Stimulated activated CD8-positive, alpha-beta memory T cell treated with anti-CD3 and anti-CD28 coated beads, Interleukin-7, amount 100 ng/mL, for 24 hours (primary cell): ENCODE results near the gene FUBP1.
"Not testable (repeated sequence)": the region's sequence is repeated elsewhere in the genome, so short reads cannot be mapped to it uniquely, and the experiment has no call there.

Experiments
- DNase-seq: peaks from one replicate; pipeline ENCODE4 v3.0.0-alpha.2; 2020; ENCODE audit warnings: low read depth

FUBP1 gene

DNA sequence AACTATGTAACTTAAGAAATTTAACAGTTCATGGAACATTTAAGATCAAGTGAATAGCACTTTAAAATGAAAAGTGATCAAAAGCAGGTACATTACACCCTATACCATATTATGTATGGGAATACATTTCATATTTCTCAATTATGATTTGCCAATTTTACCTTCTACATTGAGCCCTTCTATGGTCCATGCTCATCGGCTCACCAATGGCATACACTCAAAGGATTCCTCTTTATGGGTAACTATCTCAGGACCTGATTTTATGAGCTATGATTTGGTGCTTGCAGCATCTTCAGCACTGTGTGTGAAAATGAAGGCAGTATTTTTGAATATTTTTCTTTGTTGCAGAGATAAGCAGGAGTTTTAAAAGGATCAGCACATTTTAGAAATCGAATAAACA lies 33.5 kb downstream of the FUBP1 start:
- DNase-seq = no peak

DNA sequence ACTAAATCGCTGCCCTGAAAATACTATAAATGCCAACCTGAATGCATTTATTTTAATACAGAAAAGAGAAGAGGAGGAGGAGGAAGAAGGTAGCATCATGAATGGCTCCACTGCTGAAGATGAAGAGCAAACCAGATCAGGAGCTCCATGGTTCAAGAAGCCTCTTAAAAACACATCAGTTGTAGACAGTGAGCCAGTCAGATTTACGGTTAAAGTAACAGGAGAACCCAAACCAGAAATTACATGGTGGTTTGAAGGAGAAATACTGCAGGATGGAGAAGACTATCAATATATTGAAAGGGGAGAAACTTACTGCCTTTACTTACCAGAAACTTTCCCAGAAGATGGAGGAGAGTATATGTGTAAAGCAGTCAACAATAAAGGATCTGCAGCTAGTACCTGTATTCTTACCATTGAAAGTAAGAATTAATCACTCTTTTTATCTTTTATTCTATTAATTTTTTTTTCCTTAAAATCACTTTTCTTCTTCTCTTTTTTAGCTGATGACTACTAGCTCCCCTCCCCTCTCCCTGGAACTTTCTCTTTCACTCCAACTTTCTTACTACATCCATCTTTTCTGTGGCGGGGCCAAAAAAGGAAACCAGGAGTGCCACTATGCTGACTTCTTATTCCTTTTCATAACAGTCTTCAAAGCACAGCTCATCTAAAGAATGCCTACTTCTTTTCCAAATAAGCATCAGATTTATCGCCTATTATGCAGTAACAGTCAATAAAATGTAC lies 36.3 kb downstream of the FUBP1 start:
- no peak for DNase-seq

DNA sequence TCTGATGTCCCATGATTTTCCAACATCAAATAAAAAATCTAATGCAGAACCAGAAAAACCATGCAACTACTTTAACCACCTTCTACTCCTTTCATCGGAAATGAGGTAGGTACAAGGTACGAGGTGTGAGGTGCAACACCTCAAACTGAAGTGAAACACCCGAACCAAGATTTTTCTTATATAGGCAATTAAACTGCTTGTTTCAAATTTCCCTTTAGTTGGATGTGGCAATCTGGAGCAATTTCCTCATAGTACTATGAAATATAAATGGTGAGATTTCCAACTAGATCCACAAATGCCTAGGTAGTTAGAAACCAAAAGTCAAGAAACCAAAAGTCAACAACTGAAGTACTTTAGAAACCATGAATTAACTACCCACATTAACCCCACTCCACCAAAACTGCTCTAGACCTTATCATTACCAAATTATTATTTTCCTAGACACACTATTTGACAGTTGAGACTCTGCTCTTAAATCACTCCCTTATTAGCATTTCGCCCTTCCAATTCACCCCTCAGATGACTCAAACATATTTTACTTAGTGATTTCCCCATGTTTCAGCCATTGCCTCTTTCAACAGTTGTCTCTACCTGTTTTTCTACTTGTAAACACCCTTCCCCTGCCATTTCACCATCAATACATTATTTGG lies 37.8 kb downstream of the FUBP1 start:
- no peak for DNase-seq

DNA sequence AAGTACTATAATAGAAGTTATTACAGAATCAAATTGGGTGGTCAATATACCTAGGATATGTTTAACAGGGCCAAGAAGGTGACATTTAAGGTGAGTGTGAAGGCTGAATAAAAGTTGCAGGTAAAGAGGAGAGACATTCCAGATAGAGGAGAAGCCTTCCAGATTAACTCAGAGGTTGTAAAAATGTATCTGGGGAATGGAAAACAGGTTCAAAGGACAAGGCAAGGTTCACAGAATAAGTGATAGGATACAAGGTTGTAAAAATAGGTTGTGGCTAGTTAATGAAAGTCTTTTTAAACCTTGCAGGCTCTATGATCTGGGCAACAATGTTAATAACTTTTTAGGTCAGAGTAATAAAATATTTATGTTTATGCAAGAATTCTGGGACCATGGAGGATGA lies 40.2 kb downstream of the FUBP1 start:
- no peak for DNase-seq

DNA sequence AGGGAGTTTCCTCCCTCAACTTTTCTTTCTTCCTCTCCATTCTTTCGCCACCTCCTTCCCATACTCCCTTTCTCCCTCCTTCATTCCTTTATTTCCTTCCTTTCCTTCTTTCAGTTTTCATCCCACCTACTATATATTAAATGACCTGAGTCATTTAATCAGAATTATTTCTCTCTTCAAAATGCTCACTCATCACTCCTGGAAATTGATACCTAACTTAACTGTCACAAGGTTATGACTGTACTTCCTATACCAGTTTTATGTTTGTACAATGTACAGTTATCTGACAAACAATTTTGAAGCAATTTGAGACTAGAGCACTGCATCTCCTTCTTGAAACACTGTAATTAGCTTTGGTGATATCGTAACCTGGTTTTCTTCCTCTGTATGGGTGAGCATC lies 49.1 kb downstream of the FUBP1 start:
- DNase-seq = no peak

DNA sequence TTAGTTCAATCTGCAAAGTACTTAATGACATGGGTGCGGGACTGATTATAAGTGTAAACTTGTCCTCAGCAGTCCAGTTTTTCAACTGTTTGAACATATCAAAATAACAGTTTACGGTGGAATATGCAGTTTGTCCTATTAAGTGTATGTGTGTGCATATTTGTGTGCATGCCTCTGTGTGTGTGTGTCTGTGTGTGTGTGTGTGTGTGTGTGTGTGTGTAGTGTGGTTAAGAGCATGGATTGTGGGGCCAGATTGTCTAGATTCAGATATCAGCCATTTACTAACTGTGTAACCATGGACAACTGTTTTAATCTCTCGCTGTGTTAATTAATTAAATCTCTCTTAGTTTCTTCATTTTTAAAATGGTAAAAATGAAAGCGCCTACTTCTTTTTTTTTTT lies 51.5 kb downstream of the FUBP1 start:
- DNase-seq = no peak

DNA sequence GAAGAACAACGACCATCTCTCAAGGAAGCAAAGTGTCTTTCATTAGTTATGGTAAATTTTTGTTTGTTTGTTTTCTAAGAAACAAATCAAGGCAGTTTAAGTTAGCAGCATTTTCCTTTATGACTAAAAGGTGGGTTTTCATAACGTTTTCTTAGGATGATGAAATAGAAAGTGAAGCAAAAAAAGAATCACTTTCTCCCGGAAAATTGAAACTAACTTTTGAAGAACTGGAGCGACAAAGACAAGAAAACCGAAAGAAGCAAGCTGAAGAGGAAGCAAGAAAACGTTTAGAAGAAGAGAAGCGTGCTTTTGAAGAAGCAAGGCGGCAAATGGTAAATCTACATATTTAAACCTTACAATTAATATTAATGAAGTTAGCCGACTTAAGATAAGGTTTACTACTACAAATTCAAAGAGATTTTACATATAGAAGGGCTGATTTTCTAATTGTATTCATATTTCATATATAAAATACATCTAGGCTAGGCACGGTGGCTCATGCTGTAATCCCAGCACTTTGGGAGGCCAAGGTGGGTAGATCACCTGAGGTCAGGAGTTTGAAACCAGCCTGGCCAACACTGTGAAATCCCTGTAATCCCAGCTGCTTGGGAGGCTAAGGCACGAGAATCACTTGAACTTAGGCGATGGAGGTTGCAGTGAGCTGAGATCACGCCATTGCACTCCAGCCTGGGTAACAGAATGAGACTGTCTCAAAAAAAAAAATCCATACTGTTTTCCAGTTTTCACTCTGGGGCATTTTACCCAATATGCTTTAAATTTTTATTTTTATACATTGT lies 52.1 kb downstream of the FUBP1 start:
- no peak for DNase-seq

DNA sequence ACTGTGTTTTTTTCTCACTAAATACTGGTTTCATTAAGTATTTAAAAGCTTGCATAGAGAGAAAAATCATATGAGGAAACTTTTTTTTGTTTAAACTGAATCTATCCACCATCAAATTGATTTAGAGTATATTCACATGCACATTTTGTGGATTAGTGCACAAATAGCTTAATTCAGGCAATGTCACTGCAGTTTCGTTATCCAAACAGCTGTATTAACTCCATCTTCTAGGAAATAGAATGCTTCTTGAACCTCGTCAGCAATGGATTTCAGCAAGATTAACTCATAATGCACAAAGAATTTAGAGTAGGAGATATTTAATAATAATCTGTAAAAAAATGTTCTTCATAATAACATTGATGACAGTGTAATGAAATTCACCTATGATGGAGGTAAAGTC lies 52.9 kb downstream of the FUBP1 start:
- DNase-seq = no peak

DNA sequence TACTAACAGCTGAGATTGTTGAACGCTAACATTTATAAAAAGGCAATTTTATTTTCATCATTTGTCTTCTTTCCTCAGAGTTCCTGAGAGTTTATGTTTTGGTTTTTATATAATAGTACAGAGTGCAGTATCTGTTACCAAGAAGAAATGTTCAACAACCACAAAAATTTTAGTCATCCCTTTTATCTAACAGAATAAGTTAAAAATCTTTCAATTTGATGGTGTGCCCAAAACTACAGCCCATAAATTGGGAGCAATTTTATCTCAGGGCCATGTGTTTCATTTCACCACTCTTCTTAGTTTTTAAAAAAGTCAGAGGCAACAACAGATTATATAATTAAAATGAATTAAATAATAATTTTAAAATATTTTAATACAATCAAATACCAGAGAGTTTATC lies 53.4 kb downstream of the FUBP1 start:
- DNase-seq = no peak

DNA sequence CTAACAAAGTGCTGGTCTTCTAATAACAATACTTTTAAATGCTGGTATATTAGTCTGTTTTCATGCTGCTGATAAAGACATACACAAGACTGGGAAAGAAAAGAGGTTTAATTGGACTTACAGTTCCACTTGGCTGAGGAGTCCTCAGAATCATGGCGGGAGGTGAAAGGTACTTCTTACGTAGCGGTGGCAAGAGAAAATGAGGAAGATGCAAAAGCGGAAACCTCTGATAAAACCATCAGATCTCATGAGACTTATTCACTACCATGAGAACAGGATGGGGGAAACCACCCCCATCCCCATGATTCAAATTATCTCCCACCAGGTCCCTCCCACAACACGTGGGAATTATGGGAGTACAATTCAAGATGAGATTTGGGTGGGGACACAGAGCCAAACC lies 60.0 kb downstream of the FUBP1 start:
- not testable (repeated sequence) for DNase-seq

DNA sequence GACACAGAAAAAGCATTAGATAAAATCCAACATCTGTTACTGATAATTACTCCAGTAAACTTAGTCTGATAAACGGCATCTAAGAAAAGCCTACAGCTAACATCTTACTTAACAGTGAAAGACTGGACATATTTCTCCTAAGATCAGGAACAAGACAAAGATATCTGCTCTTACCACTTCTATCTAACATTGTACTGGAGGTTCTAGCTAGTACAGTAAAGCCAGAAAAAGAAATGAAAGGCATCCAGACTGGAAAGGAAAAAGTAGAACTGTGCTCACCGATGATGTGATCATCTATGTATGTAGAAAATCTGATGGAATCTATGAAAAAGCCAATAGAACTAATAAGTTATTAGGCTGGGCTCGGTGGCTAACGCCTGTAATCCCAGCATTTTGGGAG lies 68.8 kb downstream of the FUBP1 start:
- DNase-seq = no peak

DNA sequence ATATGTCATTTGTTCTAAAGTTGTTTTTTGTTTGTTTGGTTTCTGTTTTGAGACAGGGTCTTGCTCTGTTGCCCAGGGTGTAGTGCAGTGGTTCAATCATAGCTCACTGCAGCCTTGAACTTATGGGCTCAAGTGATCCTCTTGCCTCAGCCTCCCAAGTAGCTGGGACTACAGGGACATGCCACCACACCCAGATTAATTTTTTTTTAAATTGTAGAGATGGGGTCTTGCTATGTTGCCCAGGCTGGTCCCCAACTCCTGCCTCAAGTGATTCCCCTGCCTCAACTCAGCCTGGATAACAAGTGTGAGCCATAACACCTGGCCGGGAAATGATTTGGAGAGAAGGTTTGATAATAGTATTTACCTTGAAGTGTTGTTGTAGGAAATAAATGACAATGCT lies 72.2 kb downstream of the FUBP1 start:
- DNase-seq = no peak

DNA sequence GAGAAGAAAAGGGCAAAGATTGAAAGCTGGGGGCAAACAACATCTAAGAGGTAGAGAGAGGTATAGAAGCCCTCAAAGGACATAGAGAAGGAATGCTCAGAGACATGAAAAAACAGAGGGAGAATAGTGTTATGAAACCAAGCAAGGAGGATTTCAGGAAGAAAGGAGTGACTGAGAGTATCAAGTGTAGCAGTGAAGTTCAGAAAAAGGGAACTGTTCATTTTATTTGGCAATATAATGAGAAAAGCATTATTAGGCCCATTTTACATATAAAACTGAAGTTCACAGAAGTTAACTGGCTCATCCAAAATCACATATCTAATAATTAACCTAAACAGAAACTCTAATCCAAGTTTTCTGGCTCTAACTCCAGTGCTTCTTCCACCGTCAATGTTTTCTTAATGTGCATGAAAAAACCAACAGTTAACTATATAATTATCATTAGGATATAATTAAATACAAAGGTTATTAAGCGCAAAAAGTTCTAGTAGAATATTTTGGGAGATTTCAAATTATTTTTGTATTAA lies 72.8 kb downstream of the FUBP1 start:
- no peak for DNase-seq

DNA sequence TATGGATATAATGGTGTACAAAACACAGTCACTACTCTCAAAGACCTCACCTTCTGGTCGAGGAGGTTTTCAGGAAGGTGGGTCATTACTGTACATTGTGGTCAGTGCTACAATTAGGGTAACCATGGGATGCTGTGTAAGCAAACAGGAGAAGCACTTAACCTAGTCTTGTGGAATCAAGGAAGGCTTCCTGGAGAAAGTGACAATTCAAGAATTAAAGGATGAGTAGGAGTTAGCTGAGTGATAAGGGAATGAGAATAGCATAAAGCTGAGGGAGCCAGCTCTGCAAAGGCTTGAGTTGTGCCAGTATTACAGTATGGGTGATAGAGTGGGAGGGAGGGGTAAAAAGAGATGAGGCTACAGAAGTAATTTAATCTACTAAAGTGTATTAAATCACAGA lies 73.3 kb downstream of the FUBP1 start:
- no peak for DNase-seq

DNA sequence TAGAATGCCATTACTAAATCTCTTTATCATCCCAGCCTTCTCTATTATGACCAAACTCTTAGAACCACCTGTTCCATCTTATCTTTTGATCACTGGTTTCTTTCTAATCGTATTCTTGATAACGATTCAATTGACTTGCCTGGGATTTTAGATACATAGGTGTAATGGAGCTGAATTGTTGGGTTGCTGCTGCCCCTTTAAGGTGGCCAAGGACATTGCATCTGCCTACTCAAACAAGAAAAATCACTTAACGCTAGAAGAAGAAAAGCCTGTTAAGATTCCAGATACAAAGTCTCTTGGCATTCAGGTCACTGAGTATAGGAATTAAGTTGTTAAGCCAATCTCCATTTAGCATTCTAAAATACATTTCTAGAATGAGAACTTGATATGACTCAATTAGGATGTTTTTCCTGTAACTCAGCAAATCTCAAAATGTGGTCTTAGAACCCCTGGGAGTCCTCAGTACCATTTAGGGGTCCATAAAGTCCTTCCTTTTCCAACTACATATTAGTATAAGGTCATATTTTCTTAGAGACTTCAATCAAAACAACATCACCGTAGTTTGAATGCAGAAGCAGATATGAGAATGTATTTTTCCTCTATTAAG lies 78.1 kb downstream of the FUBP1 start:
- DNase-seq = no peak

DNA sequence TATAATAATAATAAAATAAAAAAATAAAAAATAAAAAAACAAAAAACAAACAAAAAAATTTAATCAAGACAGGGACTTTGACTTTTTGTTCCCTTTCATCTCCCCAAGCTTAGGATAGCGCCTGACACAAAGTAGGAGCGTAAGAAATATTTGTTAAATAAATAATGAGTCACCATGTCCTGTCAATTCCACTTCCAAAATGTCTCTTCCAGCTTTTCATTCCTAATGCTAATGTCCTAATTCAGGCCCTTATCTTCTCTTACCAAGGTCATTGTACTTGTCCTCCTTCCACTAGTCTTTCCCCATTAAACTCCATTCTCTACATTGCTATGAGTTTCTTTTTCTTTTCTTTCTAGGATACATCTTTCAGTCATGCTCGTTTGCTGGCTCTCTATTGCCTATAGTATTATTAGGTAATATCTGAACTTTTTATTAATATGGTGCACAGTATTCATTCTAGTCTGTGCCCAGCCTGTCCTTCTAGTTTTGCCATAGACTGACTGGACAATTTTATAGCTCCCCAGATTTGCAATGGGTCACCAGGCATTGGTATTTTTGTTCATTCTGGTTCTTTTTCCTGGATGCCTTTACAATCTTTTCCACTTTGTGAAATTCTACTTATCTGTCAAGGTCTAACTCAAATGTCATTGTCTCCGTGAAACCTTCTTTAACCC lies 79.1 kb downstream of the FUBP1 start:
- DNase-seq = no peak
